ENCODE data around the gene CAMTA1.
"Not testable (repeated sequence)": the region's sequence is repeated elsewhere in the genome, so short reads cannot be mapped to it uniquely, and the experiment has no call there.

Gene CAMTA1

GRCh38 chr1:7362947-7363346 is 577.7 kb downstream of the CAMTA1 start:
- no peak for DNase-seq

- no peak for DNase-seq
These were observed 578.2 kb downstream of the CAMTA1 start for GRCh38 chr1:7363450-7363849.

GRCh38 chr1:7365706-7366105 is 580.5 kb downstream of the CAMTA1 start:
- no peak for DNase-seq

- no peak for DNase-seq
These were observed 581.2 kb downstream of the CAMTA1 start for GRCh38 chr1:7366286-7366954.

- DNase-seq: no peak
These were observed 581.9 kb downstream of the CAMTA1 start for GRCh38 chr1:7366955-7367665.

GRCh38 chr1:7369866-7370265 is 584.6 kb downstream of the CAMTA1 start:
- no peak for DNase-seq

- DNase-seq: no peak
These were observed 586.7 kb downstream of the CAMTA1 start for GRCh38 chr1:7371926-7372325.

- DNase-seq: no peak
These were observed 587.3 kb downstream of the CAMTA1 start for GRCh38 chr1:7372477-7373120.

- DNase-seq: no peak
These were observed 588.0 kb downstream of the CAMTA1 start for GRCh38 chr1:7373251-7373650.

GRCh38 chr1:7373876-7374562 is 588.8 kb downstream of the CAMTA1 start:
- DNase-seq: no peak

GRCh38 chr1:7374563-7375160 is 589.4 kb downstream of the CAMTA1 start:
- DNase-seq: no peak

GRCh38 chr1:7375329-7375728 is 590.1 kb downstream of the CAMTA1 start:
- DNase-seq: no peak

GRCh38 chr1:7375781-7376660 is 590.8 kb downstream of the CAMTA1 start:
- no peak for DNase-seq

- DNase-seq: no peak
These were observed 591.4 kb downstream of the CAMTA1 start for GRCh38 chr1:7376676-7377075.

GRCh38 chr1:7378346-7379130 is 593.3 kb downstream of the CAMTA1 start:
- DNase-seq: no peak

GRCh38 chr1:7379441-7379971 is 594.3 kb downstream of the CAMTA1 start:
- no peak for DNase-seq

GRCh38 chr1:7380068-7380467 is 594.8 kb downstream of the CAMTA1 start:
- not testable (repeated sequence) for DNase-seq

- DNase-seq: no peak
These were observed 595.5 kb downstream of the CAMTA1 start for GRCh38 chr1:7380712-7381111.

GRCh38 chr1:7381729-7382128 is 596.5 kb downstream of the CAMTA1 start:
- DNase-seq: not testable (repeated sequence)

- DNase-seq: no peak
These were observed 597.7 kb downstream of the CAMTA1 start for GRCh38 chr1:7382971-7383370.
